A549 (cell line): ENCODE data around the gene TSPAN15. TPM values are rescaled to one million over a fixed set of nuclear protein-coding genes. Genes with fewer than 3 reads are reported as not detected.

Experiments
- ATAC-seq, 2 experiments: fragments of 200-7000 bp in 1 of 2; fragments of >200 bp in 1 of 2; cut with Nextera tagmentation in 1 of 2; cut with Tn5 transposase in 1 of 2; 3 replicates each; pipeline versions ENCODE4 v1.8.0 to v1.9.1; 2018 to 2020; ENCODE audit warnings: mild to moderate bottlenecking in 1 of 2, moderate library complexity in 1 of 2
- CTCF ChIA-PET: fragments of 300-600 bp; sonication (Branson Sonifier 250); formaldehyde crosslinking; extraction: SDS; loops from one replicate; lab custom pipeline; 2021; ENCODE audit warnings: antibody characterized with exemption, inconsistent platforms; lab: Yijun Ruan, JAX
- POLR2A ChIA-PET: fragments of 350-600 bp; formaldehyde crosslinking; extraction: SDS; loops from one replicate; lab custom pipeline; 2021; ENCODE audit warnings: antibody characterized with exemption, inconsistent platforms; lab: Yijun Ruan, JAX
- DNase-seq, 2 experiments: peaks; one replicate each; pipeline versions ENCODE4 v3.0.0 to v3.0.0-alpha.2; 2011 to 2016; ENCODE audit warnings: low read depth in 1 of 2, low spot score in 1 of 2
- FAIRE-seq: peaks from 2 replicates; lab custom pipeline; 2011; peaks lifted over from hg19 to GRCh38; lab: Jason Lieb, UNC
- H3K27ac ChIP-seq, 2 experiments: fragments of >200 bp; sonication (Bioruptor Twin); formaldehyde crosslinking; 3 replicates each; pipeline ENCODE4 v1.5.1; 2016 to 2017
- H3K4me1 ChIP-seq: fragments of >200 bp; sonication (Bioruptor Twin); formaldehyde crosslinking; 3 replicates; pipeline ENCODE4 v1.6.1; 2016
- H3K4me2 ChIP-seq: fragments of >200 bp; sonication (Bioruptor Twin); formaldehyde crosslinking; 3 replicates; pipeline ENCODE4 v1.6.1; 2016
- H3K4me3 ChIP-seq: fragments of >200 bp; sonication (Bioruptor Twin); formaldehyde crosslinking; 3 replicates; pipeline ENCODE4 v1.5.1; 2016
- H3K9me3 ChIP-seq: fragments of >200 bp; sonication (Bioruptor Twin); formaldehyde crosslinking; 3 replicates; pipeline ENCODE4 v1.6.1; 2016
- BCL3 ChIP-seq: fragments of >200 bp; sonication (Bioruptor Twin); formaldehyde crosslinking; IDR thresholded peaks from 3 replicates; pipeline ENCODE4 v1.6.1; 2016
- BHLHE40 ChIP-seq: IDR thresholded peaks from 2 replicates; pipeline ENCODE4 v1.6.1; 2012; ENCODE audit warnings: low read depth, low read length, inconsistent platforms
- CBX2 ChIP-seq: fragments of 200-600 bp; sonication (generic); IDR thresholded peaks from 2 replicates; pipeline ENCODE4 v1.6.1; 2016; ENCODE audit warnings: low read depth, mild to moderate bottlenecking, borderline replicate concordance
- CEBPB ChIP-seq, 2 experiments: fragments of >200 bp in 1 of 2; sonication (Bioruptor Twin) in 1 of 2; formaldehyde crosslinking in 1 of 2; IDR thresholded peaks; 2 replicates each; pipeline ENCODE4 v1.6.1; 2012 to 2016
- CTCF ChIP-seq: fragments of >200 bp; sonication (Bioruptor Twin); formaldehyde crosslinking; IDR thresholded peaks from 3 replicates; pipeline ENCODE4 v1.5.1; 2016
- E2F6 ChIP-seq: IDR thresholded peaks from 2 replicates; pipeline ENCODE4 v1.6.1; 2012; ENCODE audit warnings: low read depth, borderline replicate concordance
- ELK1 ChIP-seq: fragments of 150-350 bp; IDR thresholded peaks from 2 replicates; pipeline ENCODE4 v1.6.1; 2014; ENCODE audit warnings: low read depth, mild to moderate bottlenecking, low read length
- EP300 ChIP-seq, 2 experiments: fragments of >200 bp; sonication (Bioruptor Twin); formaldehyde crosslinking; IDR thresholded peaks; 2 replicates in 1 of 2; 3 replicates in 1 of 2; pipeline ENCODE4 v1.6.1; 2016 to 2017
- FOXS1 ChIP-seq: fragments of 250-450 bp; sonication (Bioruptor Pico); IDR thresholded peaks from 2 replicates; pipeline ENCODE4 v1.5.0; 2020; ENCODE audit warnings: mild to moderate bottlenecking, moderate library complexity
- HDAC2 ChIP-seq: fragments of 200-600 bp; sonication (generic); IDR thresholded peaks from 2 replicates; pipeline ENCODE4 v1.6.1; 2016
- HES2 ChIP-seq: fragments of >200 bp; sonication (Bioruptor Twin); formaldehyde crosslinking; IDR thresholded peaks from 2 replicates; pipeline ENCODE4 v1.6.1; 2016
- HOXB5 ChIP-seq: fragments of 250-450 bp; sonication (Bioruptor Pico); IDR thresholded peaks from 2 replicates; pipeline ENCODE4 v1.5.0; 2020; ENCODE audit warnings: mild to moderate bottlenecking, moderate library complexity
- JUNB ChIP-seq: fragments of >200 bp; sonication (Bioruptor Twin); formaldehyde crosslinking; IDR thresholded peaks from 2 replicates; pipeline ENCODE4 v1.6.1; 2016
- MAX ChIP-seq: IDR thresholded peaks from 2 replicates; pipeline ENCODE4 v1.6.1; 2012
- MYC ChIP-seq: IDR thresholded peaks from 2 replicates; pipeline ENCODE4 v1.6.1; 2012; ENCODE audit warnings: mild to moderate bottlenecking, inconsistent platforms, low read length, improper control_type of control experiment, borderline replicate concordance
- NR3C1 ChIP-seq: fragments of >200 bp; sonication (Bioruptor Twin); formaldehyde crosslinking; IDR thresholded peaks from 3 replicates; pipeline ENCODE4 v1.6.1; 2017
- POLR2A ChIP-seq: IDR thresholded peaks from 2 replicates; pipeline ENCODE4 v1.6.1; 2012; ENCODE audit warnings: mild to moderate bottlenecking, low read length
- RAD21 ChIP-seq, 2 experiments: fragments of >200 bp in 1 of 2; sonication (Bioruptor Twin) in 1 of 2; formaldehyde crosslinking in 1 of 2; IDR thresholded peaks in 1 of 2; conservative IDR thresholded peaks in 1 of 2; 2 replicates in 1 of 2; 3 replicates in 1 of 2; pipeline ENCODE4 v1.6.1; 2012 to 2018; ENCODE audit warnings: inconsistent platforms in 1 of 2
- RARB ChIP-seq: fragments of 250-450 bp; sonication (Bioruptor Pico); IDR thresholded peaks from 2 replicates; pipeline ENCODE4 v1.8.0; 2021; ENCODE audit warnings: mild to moderate bottlenecking, moderate library complexity
- RCOR1 ChIP-seq: fragments of 150-350 bp; IDR thresholded peaks from 2 replicates; pipeline ENCODE4 v1.6.1; 2014; ENCODE audit warnings: antibody characterized with exemption, low read length, low read depth
- RNF2 ChIP-seq: fragments of 200-600 bp; sonication (generic); IDR thresholded peaks from 2 replicates; pipeline ENCODE4 v1.6.1; 2016; ENCODE audit warnings: low read depth, mild to moderate bottlenecking, antibody characterized with exemption, moderate library complexity, borderline replicate concordance
- SMC3 ChIP-seq: fragments of >200 bp; sonication (Bioruptor Twin); formaldehyde crosslinking; IDR thresholded peaks from 3 replicates; pipeline ENCODE4 v1.6.1; 2018; ENCODE audit warnings: inconsistent platforms
- SREBF2 ChIP-seq: fragments of 450-650 bp; IDR thresholded peaks from 2 replicates; pipeline ENCODE4 v1.6.1; 2014; ENCODE audit warnings: mild to moderate bottlenecking, moderate library complexity
- USF2 ChIP-seq: fragments of 450-650 bp; IDR thresholded peaks from 2 replicates; pipeline ENCODE4 v1.6.1; 2014; ENCODE audit warnings: antibody characterized with exemption
- ZNF302 ChIP-seq: fragments of 250-450 bp; sonication (Bioruptor Pico); IDR thresholded peaks from 2 replicates; pipeline ENCODE4 v1.9.0; 2021; ENCODE audit warnings: inconsistent platforms, mild to moderate bottlenecking, moderate library complexity
- WGBS: methylation state at CpG from one replicate; pipeline ENCODE4 v1.1.6; 2017; ENCODE audit errors: missing lambda C conversion rate; 5-methylcytosine and 5-hydroxymethylcytosine counted together
- polyA plus RNA-seq, 4 experiments: library from polyadenylated mRNA; depleted of rRNA in 3 of 4; stranded (reverse); fragments of >200 nt; fragmentation: RNase III in 1 of 4; extraction: RNeasy Plus Mini Kit Qiagen cat#74134 plus additional on column Dnase treatment in 1 of 4; gene quantifications; 2 replicates in 3 of 4; 3 replicates in 1 of 4; pipeline ENCODE4 v1.2.3, GENCODE V29; 2011 to 2017

The TSPAN15 gene
- polyA plus RNA-seq, 2 of the 4 experiments (the other 2 are of a cell fraction), result 49.3 to 89.6 TPM

- H3K4me2 ChIP-seq, result peak overlapping the region; percentile 83
- FAIRE-seq (no peak), ATAC-seq (peak; percentile 56 to 78), DNase-seq (peak; percentile 58 to 68)
- peaks cover 14% of the 10 kb centered on the region for H3K4me1 ChIP-seq
- ChIA-PET POLR2A (interaction anchor here (0.6 to 1.7 kb wide), 8 partner anchors 32 to 244 kb away, joined by 3 to 8 read pairs (median 4); no protein-coding TSS in a partner anchor), CTCF (interaction anchor here (0.5 to 21.3 kb wide), 60 partner anchors 7 to 435 kb away, joined by 3 to 424 read pairs (median 4); partner anchors contain the start of genes FAM241B, HKDC1 and TSPAN15)
- 0 out of 3 replicates have a peak overlapping the region, but pooled peaks have one; percentile 20 for H3K4me3 ChIP-seq
- TF ChIP-seq RAD21 (conservative IDR thresholded peaks at IDR 0.05 in 1 of 2, IDR thresholded peaks at IDR 0.05 in 1 of 2) (peak; percentile 68 to 77), SMC3 (peak; percentile 79), MAX (0 out of 2 replicates have a peak, but pooled peaks have one; percentile 40), EP300 (IDR thresholded peaks at IDR 0.05) (no peak), CTCF (peak; percentile 64), RCOR1 (no peak)
- H3K9me3 ChIP-seq, result no peaks in the 10 kb centered on the region
- WGBS, result 55% methylated on average over 11 of the region's 14 CpGs
- H3K27ac ChIP-seq, result peak overlapping the region; percentile 63 to 81
Observed at GRCh38 chr10:69407621-69408301, 43.5 kb upstream of the TSPAN15 start.

- no peak for FAIRE-seq
- WGBS, result 8% methylated on average over 15 of the region's 64 CpGs
- CTCF ChIA-PET, result interaction anchor here (0.5 to 21.3 kb wide), 51 partner anchors 8 to 435 kb away, joined by 3 to 424 read pairs (median 5); partner anchors contain the start of genes FAM241B, HKDC1 and TSPAN15
- TF ChIP-seq RARB (peak; percentile 55; the same call in 1 of the 2 replicates), POLR2A (peak; percentile 51), HDAC2 (no peak), CBX2 (no peak), ELK1 (no peak), RNF2 (no peak), NR3C1 (no peak), FOXS1 (CRISPR knock-in tag) (no peak), USF2 (no peak), CEBPB (IDR thresholded peaks at IDR 0.05) (no peak), BCL3 (0 out of 3 replicates have a peak, but pooled peaks have one; percentile 28), EP300 (IDR thresholded peaks at IDR 0.05) (no peak), JUNB (no peak), MYC (0 out of 2 replicates have a peak, but pooled peaks have one; percentile 67), HOXB5 (CRISPR knock-in tag) (peak; percentile 92), E2F6 (peak; percentile 99), BHLHE40 (no peak), CTCF (peak; percentile 59), HES2 (no peak), SREBF2 (no peak), ZNF302 (CRISPR knock-in tag) (peak; percentile 43; the same call in 1 of the 2 replicates)
Observed at GRCh38 chr10:69408318-69409175, 42.7 kb upstream of the TSPAN15 start.

More at GRCh38 chr10:69408318-69409175, 42.7 kb upstream of the TSPAN15 start:
- H3K4me3 ChIP-seq, result peak overlapping the region; percentile 28
- peaks cover 14% of the 10 kb centered on the region for H3K4me1 ChIP-seq
- peak; percentile 96 to 97 for DNase-seq
- POLR2A ChIA-PET, result interaction anchor here (0.6 to 1.7 kb wide), 10 partner anchors 18 to 245 kb away, joined by 3 to 8 read pairs (median 4); no protein-coding TSS in a partner anchor
- peak overlapping the region; percentile 85 to 92 for H3K27ac ChIP-seq
- ATAC-seq, result peak; percentile 91 to 93
- no peaks in the 10 kb centered on the region for H3K9me3 ChIP-seq
- peak overlapping the region; percentile 85 for H3K4me2 ChIP-seq
